Panc1 (cell line): ENCODE results near the gene FBXO15.

Experiments used
- TCF7L2 ChIP-seq: IDR thresholded peaks from 2 replicates; pipeline ENCODE4 v1.6.1; 2011; ENCODE audit warnings: mild to moderate bottlenecking, low read depth, low read length, inconsistent platforms
- TF ChIP-seq, protein P1 (sequence below): fragments of 450-650 bp; IDR thresholded peaks from 2 replicates; pipeline ENCODE4 v1.5.1; 2017; ENCODE audit warnings: mild to moderate bottlenecking
- TF ChIP-seq, protein P2 (sequence below), 2 experiments: IDR thresholded peaks; 2 replicates each; pipeline ENCODE4 v1.6.1; 2011 to 2012; ENCODE audit warnings: low read depth in 2 of 2, control low read depth in 1 of 2, low read length in 1 of 2, mild to moderate bottlenecking in 1 of 2, moderate library complexity in 1 of 2; ENCODE audit not compliant: insufficient read depth in 1 of 2

DNA sequence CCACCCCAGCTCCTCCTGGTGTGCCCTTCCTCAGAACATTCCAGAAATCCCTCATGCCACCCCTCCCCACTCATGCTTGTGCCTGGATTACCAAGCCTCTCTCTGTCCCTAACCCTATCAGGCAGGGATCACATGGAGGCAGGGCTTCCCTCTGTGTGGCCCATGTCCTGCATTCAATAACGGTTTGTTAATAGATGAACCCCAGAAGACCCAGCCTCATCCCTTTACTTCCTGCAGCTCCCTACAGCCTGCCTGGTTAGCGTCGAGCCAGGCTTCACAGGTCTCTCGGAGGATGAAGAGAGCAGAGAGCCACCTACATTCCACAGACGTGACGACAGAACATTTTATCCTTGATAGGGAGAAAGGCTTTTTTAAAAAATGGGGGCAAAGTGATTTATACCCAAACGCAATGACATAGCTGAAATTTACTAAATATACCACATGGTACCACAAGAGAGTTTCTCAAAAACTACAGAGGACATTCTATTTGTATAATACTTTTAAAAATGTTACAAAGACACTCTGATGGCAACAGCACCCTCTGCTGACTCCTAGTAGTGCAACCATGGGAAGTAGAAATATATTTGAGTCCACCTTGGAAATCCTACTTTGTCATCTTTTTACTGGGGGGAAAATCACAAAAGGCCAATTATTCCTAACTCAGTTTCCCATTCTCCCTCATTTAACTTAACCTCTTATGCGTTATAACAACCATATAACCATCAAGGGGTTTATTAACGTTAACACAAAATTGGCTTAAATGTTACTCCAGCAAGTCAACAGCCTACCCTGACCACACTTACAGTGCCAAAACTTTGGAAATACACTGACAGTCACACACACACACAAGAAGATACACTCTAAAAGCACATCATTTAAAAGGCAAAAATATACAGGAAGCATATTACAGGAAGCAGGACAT, 30.7 kb downstream of the FBXO15 start:
- TF ChIP-seq, protein P1, sequence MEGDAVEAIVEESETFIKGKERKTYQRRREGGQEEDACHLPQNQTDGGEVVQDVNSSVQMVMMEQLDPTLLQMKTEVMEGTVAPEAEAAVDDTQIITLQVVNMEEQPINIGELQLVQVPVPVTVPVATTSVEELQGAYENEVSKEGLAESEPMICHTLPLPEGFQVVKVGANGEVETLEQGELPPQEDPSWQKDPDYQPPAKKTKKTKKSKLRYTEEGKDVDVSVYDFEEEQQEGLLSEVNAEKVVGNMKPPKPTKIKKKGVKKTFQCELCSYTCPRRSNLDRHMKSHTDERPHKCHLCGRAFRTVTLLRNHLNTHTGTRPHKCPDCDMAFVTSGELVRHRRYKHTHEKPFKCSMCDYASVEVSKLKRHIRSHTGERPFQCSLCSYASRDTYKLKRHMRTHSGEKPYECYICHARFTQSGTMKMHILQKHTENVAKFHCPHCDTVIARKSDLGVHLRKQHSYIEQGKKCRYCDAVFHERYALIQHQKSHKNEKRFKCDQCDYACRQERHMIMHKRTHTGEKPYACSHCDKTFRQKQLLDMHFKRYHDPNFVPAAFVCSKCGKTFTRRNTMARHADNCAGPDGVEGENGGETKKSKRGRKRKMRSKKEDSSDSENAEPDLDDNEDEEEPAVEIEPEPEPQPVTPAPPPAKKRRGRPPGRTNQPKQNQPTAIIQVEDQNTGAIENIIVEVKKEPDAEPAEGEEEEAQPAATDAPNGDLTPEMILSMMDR, result peak; percentile 86
- TF ChIP-seq, protein P2, sequence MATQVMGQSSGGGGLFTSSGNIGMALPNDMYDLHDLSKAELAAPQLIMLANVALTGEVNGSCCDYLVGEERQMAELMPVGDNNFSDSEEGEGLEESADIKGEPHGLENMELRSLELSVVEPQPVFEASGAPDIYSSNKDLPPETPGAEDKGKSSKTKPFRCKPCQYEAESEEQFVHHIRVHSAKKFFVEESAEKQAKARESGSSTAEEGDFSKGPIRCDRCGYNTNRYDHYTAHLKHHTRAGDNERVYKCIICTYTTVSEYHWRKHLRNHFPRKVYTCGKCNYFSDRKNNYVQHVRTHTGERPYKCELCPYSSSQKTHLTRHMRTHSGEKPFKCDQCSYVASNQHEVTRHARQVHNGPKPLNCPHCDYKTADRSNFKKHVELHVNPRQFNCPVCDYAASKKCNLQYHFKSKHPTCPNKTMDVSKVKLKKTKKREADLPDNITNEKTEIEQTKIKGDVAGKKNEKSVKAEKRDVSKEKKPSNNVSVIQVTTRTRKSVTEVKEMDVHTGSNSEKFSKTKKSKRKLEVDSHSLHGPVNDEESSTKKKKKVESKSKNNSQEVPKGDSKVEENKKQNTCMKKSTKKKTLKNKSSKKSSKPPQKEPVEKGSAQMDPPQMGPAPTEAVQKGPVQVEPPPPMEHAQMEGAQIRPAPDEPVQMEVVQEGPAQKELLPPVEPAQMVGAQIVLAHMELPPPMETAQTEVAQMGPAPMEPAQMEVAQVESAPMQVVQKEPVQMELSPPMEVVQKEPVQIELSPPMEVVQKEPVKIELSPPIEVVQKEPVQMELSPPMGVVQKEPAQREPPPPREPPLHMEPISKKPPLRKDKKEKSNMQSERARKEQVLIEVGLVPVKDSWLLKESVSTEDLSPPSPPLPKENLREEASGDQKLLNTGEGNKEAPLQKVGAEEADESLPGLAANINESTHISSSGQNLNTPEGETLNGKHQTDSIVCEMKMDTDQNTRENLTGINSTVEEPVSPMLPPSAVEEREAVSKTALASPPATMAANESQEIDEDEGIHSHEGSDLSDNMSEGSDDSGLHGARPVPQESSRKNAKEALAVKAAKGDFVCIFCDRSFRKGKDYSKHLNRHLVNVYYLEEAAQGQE (IDR thresholded peaks at IDR 0.05; ENCODE audit: insufficient read depth in 1 of 2, low read depth in 2 of 2, low read length in 1 of 2), result no peak
- TF ChIP-seq TCF7L2, result no peak
